Left ventricle myocardium inferior (tissue), 1 donor: ENCODE data around the gene GPER1. TPM values are rescaled to one million over a fixed set of nuclear protein-coding genes. Genes with fewer than 3 reads are reported as not detected.

Source experiments
- DNase-seq: peaks from one replicate; pipeline ENCODE4 v3.0.0-alpha.2; 2020
- H3K27ac ChIP-seq: fragments of 200-600 bp; replicated peaks from 2 replicates; pipeline ENCODE4 v1.8.0; 2021
- H3K27me3 ChIP-seq: fragments of 200-600 bp; 2 replicates; pipeline ENCODE4 v1.8.0; 2021; ENCODE audit warnings: low read depth
- H3K36me3 ChIP-seq: fragments of 200-600 bp; 2 replicates; pipeline ENCODE4 v1.8.0; 2021
- H3K4me1 ChIP-seq: fragments of 200-600 bp; 2 replicates; pipeline ENCODE4 v1.8.0; 2021
- H3K4me3 ChIP-seq: fragments of 200-600 bp; 2 replicates; pipeline ENCODE4 v1.8.0; 2021; ENCODE audit warnings: mild to moderate bottlenecking, moderate library complexity
- H3K9me3 ChIP-seq: fragments of 200-600 bp; replicated peaks from 2 replicates; pipeline ENCODE4 v1.8.0; 2021
- intact Hi-C: fragments of 100-400 bp; cut with micrococcal nuclease; formaldehyde crosslinking; loops from one replicate; pipeline ENCODE4 v1.11.0; 2022
- total RNA-seq: library from RNA; stranded (reverse); fragmentation: NEBNext Ultra II Directional; extraction: Animal tissue kit (Norgen Biotek cat#: 25700); gene quantifications from one replicate; pipeline ENCODE4 v1.2.1, GENCODE V29; 2021
- TF ChIP-seq, protein P1 (sequence below): fragments of 200-600 bp; IDR thresholded peaks from 2 replicates; pipeline ENCODE4 v1.8.0; 2021; ENCODE audit warnings: antibody characterized with exemption, mild to moderate bottlenecking, borderline replicate concordance
- donor health status: DM: no; HTN: yes; CAD: no; lungs with severe emphysema.

GPER1 gene
- total RNA-seq, 1 donor from 2014 or later: 3.0 TPM

DNA sequence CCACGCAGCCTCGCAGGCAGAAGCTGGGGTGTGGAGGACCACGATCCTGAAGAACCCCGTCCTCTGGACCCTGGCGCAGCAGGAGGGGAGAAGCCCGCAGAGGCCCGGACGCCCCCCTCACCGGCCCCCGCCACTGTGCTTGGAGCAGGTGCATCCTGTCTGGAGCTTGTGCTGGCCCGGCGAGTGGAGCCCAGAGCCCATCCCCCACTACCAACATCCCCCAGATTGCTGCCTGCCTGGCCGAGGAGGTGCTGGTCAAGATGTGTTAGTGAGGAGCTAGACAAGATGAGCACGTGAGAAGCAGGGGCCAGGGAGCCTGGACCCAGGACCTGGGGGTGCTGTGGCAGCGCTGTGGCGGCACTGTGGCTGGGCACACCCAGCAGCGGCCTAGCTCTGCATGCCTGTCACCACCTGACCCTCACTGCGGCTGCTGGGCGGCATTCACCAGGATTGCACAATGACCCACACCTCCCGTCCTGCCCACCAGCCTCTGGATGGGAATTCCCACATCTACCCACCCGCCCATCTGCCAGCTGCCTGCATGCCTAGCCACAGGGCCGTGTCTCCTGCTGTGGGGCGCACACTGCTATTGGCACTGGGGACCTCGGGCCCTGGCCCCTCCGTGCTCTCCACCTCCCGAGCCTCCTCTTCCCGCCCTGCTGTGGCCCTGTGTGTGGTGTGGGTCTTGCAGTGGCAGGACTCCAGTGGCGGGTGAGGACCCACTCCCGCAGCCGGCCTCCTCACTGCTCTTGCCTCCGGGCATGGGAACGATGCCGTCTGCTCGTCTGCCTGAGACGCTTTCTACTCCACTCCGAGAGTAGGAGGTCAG is 31.7 kb upstream of the GPER1 start:
- DNase-seq: peak; percentile 65
- TF ChIP-seq, protein P1, sequence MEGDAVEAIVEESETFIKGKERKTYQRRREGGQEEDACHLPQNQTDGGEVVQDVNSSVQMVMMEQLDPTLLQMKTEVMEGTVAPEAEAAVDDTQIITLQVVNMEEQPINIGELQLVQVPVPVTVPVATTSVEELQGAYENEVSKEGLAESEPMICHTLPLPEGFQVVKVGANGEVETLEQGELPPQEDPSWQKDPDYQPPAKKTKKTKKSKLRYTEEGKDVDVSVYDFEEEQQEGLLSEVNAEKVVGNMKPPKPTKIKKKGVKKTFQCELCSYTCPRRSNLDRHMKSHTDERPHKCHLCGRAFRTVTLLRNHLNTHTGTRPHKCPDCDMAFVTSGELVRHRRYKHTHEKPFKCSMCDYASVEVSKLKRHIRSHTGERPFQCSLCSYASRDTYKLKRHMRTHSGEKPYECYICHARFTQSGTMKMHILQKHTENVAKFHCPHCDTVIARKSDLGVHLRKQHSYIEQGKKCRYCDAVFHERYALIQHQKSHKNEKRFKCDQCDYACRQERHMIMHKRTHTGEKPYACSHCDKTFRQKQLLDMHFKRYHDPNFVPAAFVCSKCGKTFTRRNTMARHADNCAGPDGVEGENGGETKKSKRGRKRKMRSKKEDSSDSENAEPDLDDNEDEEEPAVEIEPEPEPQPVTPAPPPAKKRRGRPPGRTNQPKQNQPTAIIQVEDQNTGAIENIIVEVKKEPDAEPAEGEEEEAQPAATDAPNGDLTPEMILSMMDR: no peak
- intact Hi-C loops: no loop called here
- H3K36me3 ChIP-seq: peaks cover 19% of the 10 kb centered on the region
- H3K4me3 ChIP-seq: peak overlapping the region; percentile 69
- no peaks in the 10 kb centered on the region for H3K27me3 ChIP-seq
- peaks cover 81% of the 10 kb centered on the region for H3K4me1 ChIP-seq
- peak overlapping the region; percentile 88 for H3K27ac ChIP-seq
- no peaks in the 10 kb centered on the region for H3K9me3 ChIP-seq

DNA sequence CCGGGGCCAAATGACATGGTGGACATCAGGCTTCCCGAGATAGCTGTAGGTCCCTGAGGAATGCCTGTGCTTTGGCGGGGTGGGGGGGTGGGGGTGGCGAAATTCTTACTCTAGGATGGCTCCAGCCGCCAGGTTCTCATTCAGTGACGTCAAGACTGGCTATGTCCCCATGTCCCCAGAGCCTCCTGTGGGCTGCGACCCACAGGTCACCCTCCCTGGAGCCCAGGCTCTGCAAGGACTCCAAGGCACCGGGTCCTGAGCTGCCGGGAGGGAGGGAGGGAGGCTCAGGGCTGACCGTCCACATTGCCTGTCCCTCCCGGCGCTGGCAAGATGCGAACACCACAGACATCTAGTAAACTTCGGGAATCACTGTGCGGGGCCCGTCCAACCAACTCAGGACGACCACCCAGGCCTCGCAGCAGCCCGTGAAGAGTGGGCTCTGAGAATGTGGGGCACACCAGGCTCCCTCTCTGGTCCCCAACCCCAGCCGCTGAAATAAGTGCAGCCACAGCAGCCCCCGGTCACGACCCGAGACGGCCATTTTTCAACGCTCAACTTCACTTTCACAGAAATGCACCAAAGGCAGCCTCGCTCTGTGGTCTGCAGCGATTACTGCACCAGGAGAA is 31.0 kb upstream of the GPER1 start:
- Histone ChIP-seq H3K4me1 (peaks cover 76% of the 10 kb centered on the region), H3K4me3 (peak overlapping the region; percentile 69), H3K27me3 (no peaks in the 10 kb centered on the region), H3K36me3 (peaks cover 19% of the 10 kb centered on the region), H3K9me3 (no peaks in the 10 kb centered on the region), H3K27ac (peak overlapping the region; percentile 88)
- TF ChIP-seq, protein P1: no peak
- no peak for DNase-seq
- intact Hi-C loops: no loop called here

DNA sequence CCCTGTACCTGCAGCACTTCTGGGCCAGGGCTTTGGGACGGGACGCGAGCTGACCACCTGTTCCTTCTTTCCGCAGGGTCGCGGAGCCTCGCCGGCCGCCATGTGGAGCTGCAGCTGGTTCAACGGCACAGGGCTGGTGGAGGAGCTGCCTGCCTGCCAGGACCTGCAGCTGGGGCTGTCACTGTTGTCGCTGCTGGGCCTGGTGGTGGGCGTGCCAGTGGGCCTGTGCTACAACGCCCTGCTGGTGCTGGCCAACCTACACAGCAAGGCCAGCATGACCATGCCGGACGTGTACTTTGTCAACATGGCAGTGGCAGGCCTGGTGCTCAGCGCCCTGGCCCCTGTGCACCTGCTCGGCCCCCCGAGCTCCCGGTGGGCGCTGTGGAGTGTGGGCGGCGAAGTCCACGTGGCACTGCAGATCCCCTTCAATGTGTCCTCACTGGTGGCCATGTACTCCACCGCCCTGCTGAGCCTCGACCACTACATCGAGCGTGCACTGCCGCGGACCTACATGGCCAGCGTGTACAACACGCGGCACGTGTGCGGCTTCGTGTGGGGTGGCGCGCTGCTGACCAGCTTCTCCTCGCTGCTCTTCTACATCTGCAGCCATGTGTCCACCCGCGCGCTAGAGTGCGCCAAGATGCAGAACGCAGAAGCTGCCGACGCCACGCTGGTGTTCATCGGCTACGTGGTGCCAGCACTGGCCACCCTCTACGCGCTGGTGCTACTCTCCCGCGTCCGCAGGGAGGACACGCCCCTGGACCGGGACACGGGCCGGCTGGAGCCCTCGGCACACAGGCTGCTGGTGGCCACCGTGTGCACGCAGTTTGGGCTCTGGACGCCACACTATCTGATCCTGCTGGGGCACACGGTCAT is 30.3 kb upstream of the GPER1 start:
- Histone ChIP-seq H3K36me3 (peaks cover 19% of the 10 kb centered on the region), H3K27ac (no peak overlapping the region), H3K4me3 (no peak overlapping the region), H3K9me3 (no peaks in the 10 kb centered on the region), H3K27me3 (no peaks in the 10 kb centered on the region), H3K4me1 (peaks cover 68% of the 10 kb centered on the region)
- TF ChIP-seq, protein P1: no peak
- intact Hi-C loops: no loop called here
- no peak for DNase-seq

DNA sequence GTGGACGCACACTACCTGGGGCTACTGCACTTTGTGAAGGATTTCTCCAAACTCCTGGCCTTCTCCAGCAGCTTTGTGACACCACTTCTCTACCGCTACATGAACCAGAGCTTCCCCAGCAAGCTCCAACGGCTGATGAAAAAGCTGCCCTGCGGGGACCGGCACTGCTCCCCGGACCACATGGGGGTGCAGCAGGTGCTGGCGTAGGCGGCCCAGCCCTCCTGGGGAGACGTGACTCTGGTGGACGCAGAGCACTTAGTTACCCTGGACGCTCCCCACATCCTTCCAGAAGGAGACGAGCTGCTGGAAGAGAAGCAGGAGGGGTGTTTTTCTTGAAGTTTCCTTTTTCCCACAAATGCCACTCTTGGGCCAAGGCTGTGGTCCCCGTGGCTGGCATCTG is 29.6 kb upstream of the GPER1 start:
- no peak overlapping the region for H3K27ac ChIP-seq
- H3K4me1 ChIP-seq: peaks cover 61% of the 10 kb centered on the region
- peaks cover 19% of the 10 kb centered on the region for H3K36me3 ChIP-seq
- H3K27me3 ChIP-seq: no peaks in the 10 kb centered on the region
- H3K9me3 ChIP-seq: no peaks in the 10 kb centered on the region
- TF ChIP-seq, protein P1: no peak
- intact Hi-C loops: no loop called here
- H3K4me3 ChIP-seq: no peak overlapping the region
- DNase-seq: no peak

DNA sequence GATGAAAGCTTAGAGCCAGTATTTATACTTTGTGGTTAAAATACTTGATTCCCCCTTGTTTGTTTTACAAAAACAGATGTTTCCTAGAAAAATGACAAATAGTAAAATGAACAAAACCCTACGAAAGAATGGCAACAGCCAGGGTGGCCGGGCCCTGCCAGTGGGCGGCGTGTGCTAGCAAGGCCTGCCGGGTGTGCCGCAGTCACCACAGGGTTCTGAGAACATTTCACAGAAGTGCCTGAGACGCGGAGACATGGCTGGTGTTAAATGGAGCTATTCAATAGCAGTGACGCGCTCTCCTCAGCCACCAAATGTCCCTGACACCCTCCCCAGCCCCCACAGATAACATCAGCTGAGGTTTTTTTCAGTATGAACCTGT is 29.1 kb upstream of the GPER1 start:
- intact Hi-C loops: no loop called here
- peaks cover 56% of the 10 kb centered on the region for H3K4me1 ChIP-seq
- no peak for DNase-seq
- peak overlapping the region; percentile 40 for H3K27ac ChIP-seq
- H3K27me3 ChIP-seq: no peaks in the 10 kb centered on the region
- no peaks in the 10 kb centered on the region for H3K9me3 ChIP-seq
- TF ChIP-seq, protein P1: no peak
- peaks cover 19% of the 10 kb centered on the region for H3K36me3 ChIP-seq
- no peak overlapping the region for H3K4me3 ChIP-seq
